ENCODE measurements around the gene ADAMTS6.

- TF ChIP-seq POLR2A (IDR thresholded peaks at IDR 0.05; ENCODE audit: low read length) = no peak
- TF ChIP-seq GATA1 (IDR thresholded peaks at IDR 0.05; ENCODE audit: low read depth, low read length) = no peak
These were observed 330.1 kb downstream of the ADAMTS6 start for GRCh38 chr5:65151614-65152013.
